Measurements from ENCODE around the gene ANO6.
A peak's percentile ranks its signal among the peaks of the same experiment; 100 is the strongest.

Gene ANO6

GRCh38 chr12:45227316-45228067 is 11.6 kb downstream of the ANO6 start:
- Mint-ChIP-seq H3K9me3 (no peaks in the 10 kb centered on the region), H3K4me1 (peaks cover 33% of the 10 kb centered on the region), H3K27me3 (ENCODE audit: low read depth) (no peaks in the 10 kb centered on the region), H3K4me3 (no peak overlapping the region), H3K27ac (peak overlapping the region in 1 of 3 experiments; percentile 19), H3K36me3 (ENCODE audit: low read depth) (peaks cover 32% of the 10 kb centered on the region)
- TF ChIP-seq CTCF (IDR thresholded peaks at IDR 0.05; ENCODE audit: unreplicated experiment in 3 of 3), result no peak

DNA sequence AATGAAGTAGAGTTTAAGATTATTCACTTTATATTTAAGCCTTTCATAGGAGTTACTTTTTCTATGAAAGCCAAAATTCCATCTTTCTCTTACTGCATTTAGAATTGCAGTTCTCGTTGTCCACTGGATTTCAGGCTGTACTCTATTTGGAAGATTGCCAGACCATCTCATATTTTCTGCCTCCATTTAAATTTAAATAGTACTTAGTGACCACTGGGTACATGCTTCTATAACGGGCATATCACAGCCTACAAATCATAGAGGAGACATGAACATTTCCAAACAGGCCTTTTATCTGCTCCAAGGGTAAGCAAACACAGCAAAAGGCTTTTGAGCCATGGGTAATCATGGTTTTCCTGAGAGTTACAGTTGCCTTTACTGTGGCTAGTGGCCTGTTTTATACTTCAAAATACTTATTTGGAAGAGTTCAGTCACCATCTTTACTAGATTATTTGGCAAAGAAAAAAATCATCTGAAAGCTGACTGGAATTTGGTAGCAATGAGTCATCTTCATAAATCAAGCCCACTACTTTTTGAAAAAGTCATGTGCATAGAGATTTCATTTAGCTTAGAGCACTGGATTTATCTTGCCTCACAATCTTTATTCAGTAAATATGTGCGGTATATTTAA is 15.7 kb downstream of the ANO6 start:
- H3K9me3 Mint-ChIP-seq, result peaks cover under 1% of the 10 kb centered on the region
- peaks cover 54% of the 10 kb centered on the region for H3K4me1 Mint-ChIP-seq
- peak overlapping the region in 2 of 3 experiments; percentile 62 to 93 for H3K27ac Mint-ChIP-seq
- peaks cover 18% of the 10 kb centered on the region for H3K36me3 Mint-ChIP-seq (ENCODE audit: low read depth)
- no peak for TF ChIP-seq CTCF (IDR thresholded peaks at IDR 0.05; ENCODE audit: unreplicated experiment in 3 of 3)
- no peak overlapping the region for H3K4me3 Mint-ChIP-seq
- H3K27me3 Mint-ChIP-seq (ENCODE audit: low read depth), result no peaks in the 10 kb centered on the region

DNA sequence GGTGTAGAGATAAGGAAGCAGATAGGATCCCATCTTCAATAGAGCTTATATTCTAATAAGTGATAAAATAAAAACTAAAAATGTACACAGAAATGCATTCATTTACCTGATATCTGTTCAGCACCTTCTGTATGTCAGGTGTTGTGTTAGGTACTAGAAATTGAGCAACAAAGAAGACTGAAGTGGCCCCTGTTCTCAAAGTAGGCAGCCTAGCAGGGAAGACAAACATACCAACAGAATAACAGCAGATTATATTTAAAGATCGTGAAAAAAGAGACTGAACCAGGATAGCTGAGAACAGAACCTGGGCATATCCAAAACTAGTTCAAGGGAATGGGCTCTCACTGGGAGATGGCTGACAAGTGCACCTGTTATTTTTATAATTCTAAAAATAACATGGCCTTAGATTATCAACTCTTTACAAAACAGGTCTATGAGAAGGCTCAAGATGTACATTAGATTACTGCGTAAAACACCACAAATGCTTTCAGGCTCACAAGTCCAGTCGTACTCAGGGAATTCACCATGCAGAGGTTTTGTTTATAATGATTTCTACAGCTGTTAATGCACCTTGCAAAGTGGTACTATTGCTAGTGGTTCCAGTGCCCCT is 16.4 kb downstream of the ANO6 start:
- Mint-ChIP-seq H3K4me1 (peaks cover 54% of the 10 kb centered on the region), H3K36me3 (ENCODE audit: low read depth) (peaks cover 23% of the 10 kb centered on the region), H3K27ac (peak overlapping the region; percentile 27 to 93 (median 62)), H3K9me3 (peaks cover 2% of the 10 kb centered on the region), H3K4me3 (no peak overlapping the region), H3K27me3 (ENCODE audit: low read depth) (no peaks in the 10 kb centered on the region)
- no peak for TF ChIP-seq CTCF (IDR thresholded peaks at IDR 0.05; ENCODE audit: unreplicated experiment in 3 of 3)

DNA sequence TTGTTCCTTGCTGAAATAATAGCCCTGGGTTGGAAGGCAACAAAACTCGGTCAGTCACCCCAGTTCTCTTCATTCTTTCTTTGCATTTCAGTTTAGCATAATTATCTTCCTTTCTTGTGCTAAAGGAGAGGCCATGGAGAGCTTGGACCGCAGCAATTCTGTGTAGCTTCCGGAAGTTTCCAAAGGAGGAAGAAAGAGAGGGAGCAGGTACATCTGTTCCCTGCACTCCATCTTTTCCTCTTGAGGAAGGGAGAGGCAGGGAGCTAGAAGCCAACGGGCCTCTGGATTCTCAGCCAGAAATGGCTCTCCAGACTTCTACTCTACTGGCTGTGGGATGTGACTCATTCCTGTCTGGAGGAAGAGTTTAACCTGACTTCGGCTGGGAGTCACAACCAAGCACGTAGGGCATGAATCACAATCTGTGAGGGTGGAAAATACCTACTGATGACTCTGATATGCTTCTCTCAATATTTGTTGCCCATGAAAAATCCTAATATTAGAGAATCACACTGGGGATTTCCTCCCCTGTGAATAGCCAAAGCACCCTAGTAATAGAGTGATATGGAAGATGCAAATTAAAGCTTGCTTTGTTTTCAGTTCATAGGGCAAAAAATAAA is 17.0 kb downstream of the ANO6 start:
- peaks cover 54% of the 10 kb centered on the region for H3K4me1 Mint-ChIP-seq
- no peak overlapping the region for H3K4me3 Mint-ChIP-seq
- no peaks in the 10 kb centered on the region for H3K27me3 Mint-ChIP-seq (ENCODE audit: low read depth)
- peaks cover 19% of the 10 kb centered on the region for H3K36me3 Mint-ChIP-seq (ENCODE audit: low read depth)
- TF ChIP-seq CTCF (IDR thresholded peaks at IDR 0.05; ENCODE audit: unreplicated experiment in 3 of 3), result no peak
- H3K9me3 Mint-ChIP-seq, result peaks cover 2% of the 10 kb centered on the region
- peak overlapping the region; percentile 27 to 97 (median 93) for H3K27ac Mint-ChIP-seq

- H3K27me3 Mint-ChIP-seq (ENCODE audit: low read depth), result no peaks in the 10 kb centered on the region
Measured at GRCh38 chr12:45234139-45234865, 18.4 kb downstream of the ANO6 start.

More at GRCh38 chr12:45234139-45234865, 18.4 kb downstream of the ANO6 start:
- Mint-ChIP-seq H3K36me3 (ENCODE audit: low read depth) (peaks cover 17% of the 10 kb centered on the region), H3K9me3 (peaks cover 5% of the 10 kb centered on the region), H3K4me1 (peaks cover 49% of the 10 kb centered on the region), H3K4me3 (peak overlapping the region in 2 of 3 experiments; percentile 35 to 62), H3K27ac (peak overlapping the region; percentile 91 to 97 (median 93))
- TF ChIP-seq CTCF (IDR thresholded peaks at IDR 0.05; ENCODE audit: unreplicated experiment in 3 of 3), result no peak
